ENCODE measurements around the gene UBXN6.

UBXN6 gene

DNA sequence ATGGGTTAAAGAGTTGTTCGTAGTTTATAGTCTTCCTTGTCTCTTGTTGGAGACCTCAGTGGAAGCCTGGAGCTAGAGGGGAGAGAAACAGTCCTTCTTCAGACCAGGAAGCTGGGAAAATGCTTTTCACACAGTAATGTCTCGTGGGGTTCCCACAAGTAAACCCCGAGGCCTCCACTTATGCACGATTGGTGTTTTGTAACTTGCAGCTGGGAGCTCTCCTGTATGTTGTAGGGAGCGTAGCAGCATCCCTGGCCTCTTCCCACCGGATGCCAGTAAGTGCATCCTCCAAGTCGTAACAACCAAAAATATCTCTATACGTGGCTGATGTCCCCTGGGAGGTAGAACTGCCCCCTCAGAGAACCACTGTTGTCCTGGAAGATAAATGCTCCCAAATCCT is 51.6 kb downstream of the UBXN6 start:
- no peak overlapping the region for H3K4me3 ChIP-seq (replicated peaks; ENCODE audit: low read depth, low read length)
- TF ChIP-seq, protein P1, sequence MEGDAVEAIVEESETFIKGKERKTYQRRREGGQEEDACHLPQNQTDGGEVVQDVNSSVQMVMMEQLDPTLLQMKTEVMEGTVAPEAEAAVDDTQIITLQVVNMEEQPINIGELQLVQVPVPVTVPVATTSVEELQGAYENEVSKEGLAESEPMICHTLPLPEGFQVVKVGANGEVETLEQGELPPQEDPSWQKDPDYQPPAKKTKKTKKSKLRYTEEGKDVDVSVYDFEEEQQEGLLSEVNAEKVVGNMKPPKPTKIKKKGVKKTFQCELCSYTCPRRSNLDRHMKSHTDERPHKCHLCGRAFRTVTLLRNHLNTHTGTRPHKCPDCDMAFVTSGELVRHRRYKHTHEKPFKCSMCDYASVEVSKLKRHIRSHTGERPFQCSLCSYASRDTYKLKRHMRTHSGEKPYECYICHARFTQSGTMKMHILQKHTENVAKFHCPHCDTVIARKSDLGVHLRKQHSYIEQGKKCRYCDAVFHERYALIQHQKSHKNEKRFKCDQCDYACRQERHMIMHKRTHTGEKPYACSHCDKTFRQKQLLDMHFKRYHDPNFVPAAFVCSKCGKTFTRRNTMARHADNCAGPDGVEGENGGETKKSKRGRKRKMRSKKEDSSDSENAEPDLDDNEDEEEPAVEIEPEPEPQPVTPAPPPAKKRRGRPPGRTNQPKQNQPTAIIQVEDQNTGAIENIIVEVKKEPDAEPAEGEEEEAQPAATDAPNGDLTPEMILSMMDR (IDR thresholded peaks at IDR 0.05; ENCODE audit: low read length, missing control alignments): no peak
- DNase-seq (ENCODE audit: low read depth): no peak

DNA sequence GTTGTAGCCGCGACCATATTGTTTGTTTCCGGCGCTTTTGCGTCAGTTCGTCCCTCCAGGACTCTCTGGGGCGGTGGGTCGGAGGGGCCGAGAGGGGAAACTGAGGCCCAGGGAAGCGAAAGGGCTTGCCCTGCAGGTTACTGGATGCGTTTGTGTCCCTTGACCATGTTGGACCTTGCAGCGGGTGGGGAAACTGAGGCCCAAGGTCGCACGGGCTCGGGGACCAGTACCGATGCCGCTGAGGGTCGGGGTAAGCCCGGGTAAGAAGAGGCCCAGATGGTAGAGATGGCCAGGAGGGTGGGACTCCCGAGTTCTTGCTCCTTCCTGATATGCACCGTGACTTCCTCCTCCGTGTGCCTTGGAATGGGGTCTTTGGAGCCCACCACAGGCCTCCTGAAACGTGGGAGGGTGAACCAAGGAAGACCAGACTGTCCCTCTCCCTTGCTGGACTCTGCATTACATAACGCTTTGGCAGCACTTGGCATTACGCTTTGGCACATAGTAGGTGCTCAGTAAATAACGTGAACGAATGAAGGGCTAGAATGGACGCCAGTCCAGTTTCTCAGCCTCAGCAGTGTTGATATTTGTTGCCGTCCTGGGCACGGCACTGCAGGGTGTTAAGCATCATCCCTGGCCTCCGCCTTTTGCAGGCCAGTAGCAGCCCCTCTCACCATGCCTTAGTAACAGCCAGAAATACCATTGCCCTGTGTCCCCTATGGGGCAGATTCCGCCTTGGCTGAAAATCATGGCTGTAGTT is 54.4 kb downstream of the UBXN6 start:
- TF ChIP-seq, protein P1 (IDR thresholded peaks at IDR 0.05; ENCODE audit: low read length, missing control alignments): no peak
- no peak for DNase-seq (ENCODE audit: low read depth)

GRCh38 chr19:4402171-4403004 is 55.2 kb downstream of the UBXN6 start, which contains the start of gene CHAF1A:
TSS of gene CHAF1A (plus strand) at chr19:4402640. CDS start at chr19:4402763, 123 bp downstream.
- peak; percentile 100 for DNase-seq (ENCODE audit: low read depth)
- TF ChIP-seq, protein P1 (IDR thresholded peaks at IDR 0.05; ENCODE audit: low read length, missing control alignments): no peak

More for the DNA sequence above, 54.4 kb downstream of the UBXN6 start:
- peak overlapping the region; percentile 79 for H3K4me3 ChIP-seq (replicated peaks; ENCODE audit: low read depth, low read length)

GRCh38 chr19:4401769-4402170 is 55.8 kb downstream of the UBXN6 start:
- DNase-seq (ENCODE audit: low read depth): no peak
- TF ChIP-seq, protein P1 (IDR thresholded peaks at IDR 0.05; ENCODE audit: low read length, missing control alignments): no peak
- peak overlapping the region; percentile 56 for H3K4me3 ChIP-seq (replicated peaks; ENCODE audit: low read depth, low read length)

More at GRCh38 chr19:4402171-4403004, 55.2 kb downstream of the UBXN6 start, which contains the start of gene CHAF1A:
- H3K4me3 ChIP-seq (replicated peaks; ENCODE audit: low read depth, low read length): peak within 1 kb of the TSS; percentile 79

GRCh38 chr19:4400135-4400936 is 57.3 kb downstream of the UBXN6 start, which contains the start of gene SH3GL1:
TSS of gene SH3GL1 (minus strand) at chr19:4400547. CDS start at chr19:4400368, 179 bp downstream.
- TF ChIP-seq, protein P1 (IDR thresholded peaks at IDR 0.05; ENCODE audit: low read length, missing control alignments): peak; percentile 83
- peak; percentile 95 for DNase-seq (ENCODE audit: low read depth)
- peak within 1 kb of the TSS; percentile 89 for H3K4me3 ChIP-seq (replicated peaks; ENCODE audit: low read depth, low read length)

- DNase-seq (ENCODE audit: low read depth): no peak
- H3K4me3 ChIP-seq (replicated peaks; ENCODE audit: low read depth, low read length): peak overlapping the region; percentile 89
- TF ChIP-seq, protein P1 (IDR thresholded peaks at IDR 0.05; ENCODE audit: low read length, missing control alignments): no peak
These were observed 57.8 kb downstream of the UBXN6 start for GRCh38 chr19:4399812-4400134.

All from fibroblast of pulmonary artery (primary cell).